ENCODE data around the gene CACNB4.

DNA sequence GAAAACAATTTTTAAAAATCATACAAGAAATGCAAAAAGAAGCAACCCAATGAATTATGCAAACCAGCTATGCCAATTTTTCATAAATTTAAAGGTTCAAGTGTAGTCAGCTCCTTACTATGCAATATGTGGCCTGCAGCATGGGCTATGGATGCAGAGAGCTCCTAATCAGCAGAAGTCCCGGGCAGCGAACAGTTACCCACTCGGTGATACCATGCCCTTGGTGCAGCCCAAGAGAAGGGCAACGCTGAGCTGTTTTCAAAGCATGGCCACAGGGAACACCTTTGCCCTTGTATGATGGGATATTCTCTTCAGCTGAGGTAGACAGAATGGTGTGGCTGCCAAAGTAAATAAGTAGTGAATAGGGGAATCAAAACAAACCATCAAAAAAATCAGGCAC lies 253.4 kb downstream of the CACNB4 start:
- TF ChIP-seq CEBPB (IDR thresholded peaks at IDR 0.05; ENCODE audit: low read depth, low read length) (no peak), RCOR1 (IDR thresholded peaks at IDR 0.05; ENCODE audit: insufficient replicate concordance, low read length) (no peak), RFX5 (IDR thresholded peaks at IDR 0.05; ENCODE audit: low read depth, low read length) (no peak), POLR2A (IDR thresholded peaks at IDR 0.05; ENCODE audit: low read depth, low read length) (no peak), SMC3 (IDR thresholded peaks at IDR 0.05; ENCODE audit: low read depth, low read length) (no peak), RAD21 (IDR thresholded peaks at IDR 0.05; ENCODE audit: low read length) (no peak), MXI1 (IDR thresholded peaks at IDR 0.05; ENCODE audit: borderline replicate concordance, low read depth, low read length) (no peak), FOS (IDR thresholded peaks at IDR 0.05; ENCODE audit: low read depth, low read length) (no peak)
- TF ChIP-seq, protein P1, sequence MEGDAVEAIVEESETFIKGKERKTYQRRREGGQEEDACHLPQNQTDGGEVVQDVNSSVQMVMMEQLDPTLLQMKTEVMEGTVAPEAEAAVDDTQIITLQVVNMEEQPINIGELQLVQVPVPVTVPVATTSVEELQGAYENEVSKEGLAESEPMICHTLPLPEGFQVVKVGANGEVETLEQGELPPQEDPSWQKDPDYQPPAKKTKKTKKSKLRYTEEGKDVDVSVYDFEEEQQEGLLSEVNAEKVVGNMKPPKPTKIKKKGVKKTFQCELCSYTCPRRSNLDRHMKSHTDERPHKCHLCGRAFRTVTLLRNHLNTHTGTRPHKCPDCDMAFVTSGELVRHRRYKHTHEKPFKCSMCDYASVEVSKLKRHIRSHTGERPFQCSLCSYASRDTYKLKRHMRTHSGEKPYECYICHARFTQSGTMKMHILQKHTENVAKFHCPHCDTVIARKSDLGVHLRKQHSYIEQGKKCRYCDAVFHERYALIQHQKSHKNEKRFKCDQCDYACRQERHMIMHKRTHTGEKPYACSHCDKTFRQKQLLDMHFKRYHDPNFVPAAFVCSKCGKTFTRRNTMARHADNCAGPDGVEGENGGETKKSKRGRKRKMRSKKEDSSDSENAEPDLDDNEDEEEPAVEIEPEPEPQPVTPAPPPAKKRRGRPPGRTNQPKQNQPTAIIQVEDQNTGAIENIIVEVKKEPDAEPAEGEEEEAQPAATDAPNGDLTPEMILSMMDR (conservative IDR thresholded peaks at IDR 0.05; ENCODE audit: low read depth, low read length) = no peak
- TF ChIP-seq, protein P2, sequence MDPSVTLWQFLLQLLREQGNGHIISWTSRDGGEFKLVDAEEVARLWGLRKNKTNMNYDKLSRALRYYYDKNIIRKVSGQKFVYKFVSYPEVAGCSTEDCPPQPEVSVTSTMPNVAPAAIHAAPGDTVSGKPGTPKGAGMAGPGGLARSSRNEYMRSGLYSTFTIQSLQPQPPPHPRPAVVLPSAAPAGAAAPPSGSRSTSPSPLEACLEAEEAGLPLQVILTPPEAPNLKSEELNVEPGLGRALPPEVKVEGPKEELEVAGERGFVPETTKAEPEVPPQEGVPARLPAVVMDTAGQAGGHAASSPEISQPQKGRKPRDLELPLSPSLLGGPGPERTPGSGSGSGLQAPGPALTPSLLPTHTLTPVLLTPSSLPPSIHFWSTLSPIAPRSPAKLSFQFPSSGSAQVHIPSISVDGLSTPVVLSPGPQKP (IDR thresholded peaks at IDR 0.05; ENCODE audit: borderline replicate concordance, low read depth, low read length) = no peak
- TF ChIP-seq, protein P3, sequence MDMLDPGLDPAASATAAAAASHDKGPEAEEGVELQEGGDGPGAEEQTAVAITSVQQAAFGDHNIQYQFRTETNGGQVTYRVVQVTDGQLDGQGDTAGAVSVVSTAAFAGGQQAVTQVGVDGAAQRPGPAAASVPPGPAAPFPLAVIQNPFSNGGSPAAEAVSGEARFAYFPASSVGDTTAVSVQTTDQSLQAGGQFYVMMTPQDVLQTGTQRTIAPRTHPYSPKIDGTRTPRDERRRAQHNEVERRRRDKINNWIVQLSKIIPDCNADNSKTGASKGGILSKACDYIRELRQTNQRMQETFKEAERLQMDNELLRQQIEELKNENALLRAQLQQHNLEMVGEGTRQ (IDR thresholded peaks at IDR 0.05; ENCODE audit: low read depth, low read length) = no peak
